ENCODE measurements around the gene LATS2.

The LATS2 gene

DNA sequence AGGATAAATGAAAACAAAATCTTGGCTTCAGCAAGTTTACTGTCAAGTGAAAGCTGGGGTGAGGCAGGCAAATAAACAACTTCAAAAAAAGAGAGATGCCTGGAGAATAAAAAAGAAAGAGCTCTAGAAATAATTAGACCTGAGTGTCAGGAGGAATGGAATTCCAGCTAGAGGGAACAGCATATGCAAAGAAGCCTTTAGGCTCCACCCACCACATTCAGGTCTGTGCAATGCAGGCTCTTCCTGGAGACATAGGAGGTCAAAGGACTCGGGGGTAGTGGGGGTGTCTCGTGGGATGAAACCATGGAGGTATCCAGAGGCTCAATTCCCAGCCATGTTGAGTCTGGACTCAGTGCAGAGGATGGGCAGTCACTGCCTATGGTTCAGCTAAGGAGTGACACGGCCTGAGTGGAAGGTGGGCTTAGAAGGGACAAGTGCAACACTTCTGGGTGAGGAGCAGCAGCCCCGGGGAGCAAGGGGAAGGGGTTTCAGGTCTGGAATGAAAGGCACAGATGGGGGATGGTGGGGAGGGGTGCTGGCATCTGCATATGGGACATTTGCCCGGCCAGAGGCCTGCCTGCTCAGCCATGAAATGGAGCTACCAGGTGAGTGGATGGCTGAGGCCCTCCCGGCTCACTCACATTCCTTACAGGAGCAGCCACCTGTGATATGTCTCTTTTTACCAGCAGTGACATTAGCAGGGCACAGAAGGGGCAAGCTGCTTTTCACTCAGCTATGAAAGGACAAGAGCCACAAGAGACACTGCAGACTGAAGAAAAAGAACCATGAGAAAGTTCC, 12.3 kb downstream of the LATS2 start:
- Mint-ChIP-seq H3K4me3 (no peak overlapping the region), H3K9me3 (no peaks in the 10 kb centered on the region), H3K4me1 (peaks cover 23 to 41% of the 10 kb centered on the region in 2 donors), H3K36me3 (peaks cover 3 to 4% of the 10 kb centered on the region in 2 donors), H3K27ac (no peak overlapping the region), H3K27me3 (no peaks in the 10 kb centered on the region)
- DNase-seq (no peak), ATAC-seq (replicated peaks) (no peak)

DNA sequence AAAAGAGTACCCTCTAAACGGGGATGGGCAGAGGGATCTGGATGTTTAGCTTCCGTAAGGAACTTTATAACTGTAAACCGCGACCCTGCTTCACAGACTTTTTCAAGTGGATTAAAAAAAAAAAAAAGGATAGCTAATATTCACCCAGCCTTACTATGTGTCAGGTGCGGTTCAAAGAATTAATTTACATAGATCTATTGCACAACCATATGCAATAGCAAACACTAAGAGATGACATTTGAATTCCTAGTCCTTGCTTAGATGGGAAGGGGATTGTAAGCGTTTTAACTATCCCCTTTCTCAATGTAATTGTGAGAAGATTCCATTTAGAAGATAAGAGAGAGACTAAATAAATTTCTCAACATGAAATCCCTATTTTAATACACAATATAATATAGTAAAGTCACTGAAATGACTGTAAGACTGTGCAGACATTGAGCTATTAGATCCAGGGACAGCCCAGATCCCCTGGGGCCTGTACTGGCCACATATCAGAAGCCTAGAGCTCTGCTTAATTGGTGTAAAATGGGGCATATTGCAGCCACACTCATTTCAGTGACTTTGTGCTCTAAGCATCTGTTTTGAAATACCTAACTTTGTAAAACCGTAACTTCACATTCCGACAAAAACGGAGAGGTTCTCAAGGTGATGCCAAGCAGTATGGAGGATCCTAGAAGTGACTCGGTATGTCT, 13.6 kb downstream of the LATS2 start:
- Mint-ChIP-seq H3K36me3 (peaks cover 0 to 3% of the 10 kb centered on the region in 2 donors), H3K9me3 (no peaks in the 10 kb centered on the region), H3K27ac (no peak overlapping the region), H3K4me1 (peaks cover 19 to 43% of the 10 kb centered on the region in 2 donors), H3K4me3 (no peak overlapping the region), H3K27me3 (no peaks in the 10 kb centered on the region)
- DNase-seq: no peak
- ATAC-seq (replicated peaks): peak in 1 of 2 donors; percentile 38

DNA sequence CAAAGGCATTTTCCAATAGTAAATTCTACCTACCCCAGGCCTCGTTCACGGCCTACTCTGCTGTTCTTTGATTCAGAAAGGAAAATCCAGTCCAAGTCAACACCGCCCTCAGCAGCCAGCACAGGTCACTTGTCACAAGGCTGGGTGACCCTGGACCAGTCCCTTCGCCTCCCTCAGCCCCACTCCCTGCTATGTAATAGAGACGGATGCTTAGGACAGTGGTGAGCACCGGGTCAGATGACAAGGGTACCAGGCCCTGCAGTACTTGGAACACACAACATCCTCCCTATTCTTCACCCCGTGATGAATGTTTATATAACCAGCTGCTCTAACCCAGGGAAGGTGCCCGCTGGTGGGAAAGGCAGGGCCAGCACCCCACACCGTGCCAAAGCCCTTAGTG, 14.3 kb downstream of the LATS2 start:
- Mint-ChIP-seq H3K27ac (no peak overlapping the region), H3K9me3 (no peaks in the 10 kb centered on the region), H3K4me1 (peaks cover 19 to 43% of the 10 kb centered on the region in 2 donors), H3K4me3 (no peak overlapping the region), H3K36me3 (peaks cover 0 to 3% of the 10 kb centered on the region in 2 donors), H3K27me3 (no peaks in the 10 kb centered on the region)
- ATAC-seq (replicated peaks) (no peak), DNase-seq (no peak)

DNA sequence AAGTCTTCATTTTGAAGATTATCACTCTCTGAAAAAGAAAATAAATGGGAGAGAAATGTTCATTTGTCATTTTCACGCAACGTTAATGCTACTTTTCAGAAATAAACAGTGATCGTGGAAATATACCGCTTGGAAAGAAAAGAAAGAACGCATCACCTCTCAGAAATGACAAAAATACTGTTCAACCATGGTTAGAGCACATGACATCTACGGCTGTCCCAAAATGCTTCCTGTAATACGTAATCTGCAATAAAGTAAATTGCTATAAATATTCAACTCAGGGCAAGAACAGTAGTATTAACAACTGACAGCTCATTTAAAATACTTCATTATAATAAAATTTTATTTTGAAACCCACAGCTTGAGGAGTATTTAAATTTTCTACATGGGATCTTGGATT, 15.2 kb downstream of the LATS2 start:
- H3K4me3 Mint-ChIP-seq: no peak overlapping the region
- no peaks in the 10 kb centered on the region for H3K27me3 Mint-ChIP-seq
- H3K36me3 Mint-ChIP-seq: peaks cover 0 to 3% of the 10 kb centered on the region in 2 donors

DNA sequence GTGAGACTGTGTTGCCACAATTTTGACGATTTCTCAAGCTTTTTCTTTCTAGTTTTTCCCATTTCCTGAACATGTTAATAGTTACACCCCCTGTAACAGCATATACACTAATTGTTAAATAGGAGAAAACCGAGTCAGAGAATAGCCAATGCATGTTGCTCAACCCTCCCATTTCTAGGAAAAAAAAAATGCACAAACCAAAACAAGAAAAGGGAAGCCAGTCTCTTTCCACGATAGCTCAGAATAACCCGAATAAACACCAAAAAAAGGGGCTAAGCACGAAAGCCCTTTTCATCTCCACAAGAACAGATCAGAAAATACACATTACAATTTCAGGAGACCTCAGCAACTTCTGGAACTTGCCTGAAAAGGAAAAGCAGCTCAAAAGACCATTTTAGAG, 16.3 kb downstream of the LATS2 start:
- DNase-seq (no peak), ATAC-seq (replicated peaks) (no peak)
- no peaks in the 10 kb centered on the region for H3K9me3 Mint-ChIP-seq
- peaks cover 0 to 7% of the 10 kb centered on the region in 2 donors for H3K36me3 Mint-ChIP-seq
- H3K27me3 Mint-ChIP-seq: no peaks in the 10 kb centered on the region
- peak overlapping the region; percentile 14 to 55 for H3K4me3 Mint-ChIP-seq
- no peak overlapping the region for H3K27ac Mint-ChIP-seq
- H3K4me1 Mint-ChIP-seq: peaks cover 23 to 50% of the 10 kb centered on the region in 2 donors

More for the DNA sequence above, 15.2 kb downstream of the LATS2 start:
- Mint-ChIP-seq H3K4me1 (peaks cover 23 to 48% of the 10 kb centered on the region in 2 donors), H3K27ac (no peak overlapping the region), H3K9me3 (no peaks in the 10 kb centered on the region)
- ATAC-seq (replicated peaks) (no peak), DNase-seq (no peak)

DNA sequence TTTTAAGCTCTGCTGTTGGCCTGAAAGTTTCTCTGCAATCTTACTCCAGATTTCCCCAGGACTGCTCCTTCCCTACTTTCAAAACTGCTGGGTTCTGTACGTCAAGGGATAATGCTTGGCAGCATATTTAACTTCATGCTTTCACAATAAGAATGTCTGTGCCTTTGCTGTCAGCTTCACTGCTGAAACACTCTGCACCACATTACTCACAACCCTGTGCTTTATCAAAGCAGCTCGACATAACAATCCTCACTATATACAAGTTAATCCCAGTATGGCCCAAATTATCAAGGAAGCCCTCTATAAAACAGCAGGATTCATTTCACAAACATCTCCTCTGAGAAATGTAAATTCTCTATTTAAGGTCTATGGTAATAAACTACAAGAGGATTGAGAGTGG, 17.5 kb downstream of the LATS2 start:
- ATAC-seq (replicated peaks) (no peak), DNase-seq (no peak)
- H3K36me3 Mint-ChIP-seq: peaks cover 0 to 7% of the 10 kb centered on the region in 2 donors
- H3K27me3 Mint-ChIP-seq: no peaks in the 10 kb centered on the region
- H3K27ac Mint-ChIP-seq: no peak overlapping the region
- H3K4me1 Mint-ChIP-seq: peaks cover 30 to 60% of the 10 kb centered on the region in 2 donors
- no peak overlapping the region for H3K4me3 Mint-ChIP-seq
- H3K9me3 Mint-ChIP-seq: no peaks in the 10 kb centered on the region

DNA sequence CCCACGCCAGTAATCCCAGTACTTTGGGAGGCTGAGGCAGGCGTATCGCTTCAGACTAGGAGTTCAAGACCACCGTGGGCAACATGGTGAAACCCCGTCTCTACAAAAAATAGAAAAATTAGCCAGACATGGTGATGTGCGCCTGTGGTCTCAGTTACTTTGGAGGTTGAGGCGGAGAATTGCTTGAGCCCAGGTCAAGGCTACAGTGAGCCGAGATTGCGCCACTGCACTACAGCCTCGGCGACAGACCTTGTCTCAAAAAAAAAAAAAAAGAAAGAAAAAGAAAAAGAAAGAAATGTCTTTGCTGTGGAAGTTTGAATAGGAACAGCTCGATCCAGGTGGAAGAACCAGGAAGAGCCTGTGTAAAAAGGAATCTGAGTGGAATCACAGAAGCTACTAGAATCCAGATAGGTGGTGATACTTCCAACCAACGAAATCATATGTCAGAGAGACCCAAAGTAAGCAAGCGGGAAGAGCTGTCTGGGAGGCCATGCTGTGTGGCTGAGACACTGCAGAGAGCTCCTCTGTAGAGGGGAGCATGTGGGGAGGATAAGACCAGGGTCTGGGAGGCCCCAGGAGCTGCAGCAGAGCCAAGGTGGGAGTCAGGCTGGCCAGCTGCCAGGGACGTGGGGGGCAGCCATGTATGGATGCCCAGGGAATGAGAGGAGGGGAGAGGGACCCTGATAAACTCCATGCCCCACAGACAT, 21.1 kb downstream of the LATS2 start:
- peak overlapping the region; percentile 61 for H3K27ac Mint-ChIP-seq
- H3K9me3 Mint-ChIP-seq: no peaks in the 10 kb centered on the region
- no peak overlapping the region for H3K4me3 Mint-ChIP-seq
- no peaks in the 10 kb centered on the region for H3K27me3 Mint-ChIP-seq
- no peak for DNase-seq
- peak; percentile 10 to 11 for ATAC-seq (replicated peaks)
- H3K4me1 Mint-ChIP-seq: peaks cover 31 to 56% of the 10 kb centered on the region in 2 donors
- H3K36me3 Mint-ChIP-seq: peaks cover 0 to 7% of the 10 kb centered on the region in 2 donors

DNA sequence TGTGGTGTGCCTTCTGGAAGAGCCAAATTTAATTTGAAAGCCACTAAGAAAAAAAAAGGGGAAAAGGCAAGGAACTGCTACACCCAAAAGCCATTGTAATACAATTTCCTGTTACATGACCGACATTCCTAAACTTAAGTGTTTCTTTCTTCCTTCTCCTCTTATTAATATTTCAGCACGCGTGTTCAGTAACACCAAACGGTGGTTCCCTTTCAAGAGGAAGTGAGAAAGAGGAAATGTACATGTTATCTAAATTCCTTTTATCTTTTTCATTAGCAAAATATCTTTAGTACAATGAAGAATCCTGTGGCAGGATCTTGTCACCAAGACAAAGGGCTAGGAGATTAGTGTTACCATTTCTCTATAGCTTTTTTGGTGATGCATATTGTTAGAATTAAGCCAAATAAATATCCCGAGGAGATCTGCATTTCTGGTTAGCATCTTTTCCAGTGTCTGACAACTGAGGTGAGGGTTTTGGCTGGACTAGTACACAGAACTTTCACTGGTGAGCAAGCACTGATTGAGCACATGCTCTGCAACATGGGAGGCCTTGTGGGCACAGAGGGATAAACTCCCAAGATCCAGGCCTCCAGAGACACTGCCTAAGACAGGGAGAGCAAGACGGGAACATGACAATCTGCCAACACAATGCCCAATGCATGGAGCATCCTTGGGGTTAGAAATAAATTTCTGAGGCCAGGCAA, 22.1 kb downstream of the LATS2 start:
- H3K27me3 Mint-ChIP-seq: no peaks in the 10 kb centered on the region
- H3K4me1 Mint-ChIP-seq: peaks cover 30 to 57% of the 10 kb centered on the region in 2 donors
- H3K4me3 Mint-ChIP-seq: no peak overlapping the region
- no peak overlapping the region for H3K27ac Mint-ChIP-seq
- DNase-seq: no peak
- peaks cover 0 to 4% of the 10 kb centered on the region in 2 donors for H3K36me3 Mint-ChIP-seq
- ATAC-seq (replicated peaks): peak; percentile 34 to 48
- no peaks in the 10 kb centered on the region for H3K9me3 Mint-ChIP-seq

DNA sequence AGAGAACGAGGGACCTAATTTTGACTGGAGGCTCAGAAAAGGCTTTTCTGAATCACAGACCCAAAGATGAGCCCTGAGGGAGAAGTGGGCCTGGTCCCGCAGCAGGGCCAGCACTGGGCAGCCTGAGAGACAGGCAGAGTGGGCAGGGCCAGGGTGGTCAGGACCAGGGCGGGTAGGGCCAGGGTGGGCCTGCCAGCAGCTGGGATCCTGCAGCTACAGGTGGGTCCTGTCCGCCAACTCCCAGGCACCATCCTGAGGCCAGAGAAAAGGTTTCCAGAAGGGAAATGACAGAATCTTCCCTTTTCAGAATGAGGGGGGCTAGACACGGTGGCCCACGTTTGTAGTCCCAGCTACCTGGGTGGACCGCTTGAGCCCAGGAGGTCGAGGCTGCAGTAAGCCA, 23.7 kb downstream of the LATS2 start:
- Mint-ChIP-seq H3K4me3 (no peak overlapping the region), H3K27ac (no peak overlapping the region), H3K4me1 (peaks cover 29 to 55% of the 10 kb centered on the region in 2 donors), H3K27me3 (no peaks in the 10 kb centered on the region), H3K36me3 (peaks cover 0 to 4% of the 10 kb centered on the region in 2 donors), H3K9me3 (no peaks in the 10 kb centered on the region)
- DNase-seq (no peak), ATAC-seq (replicated peaks) (no peak)

DNA sequence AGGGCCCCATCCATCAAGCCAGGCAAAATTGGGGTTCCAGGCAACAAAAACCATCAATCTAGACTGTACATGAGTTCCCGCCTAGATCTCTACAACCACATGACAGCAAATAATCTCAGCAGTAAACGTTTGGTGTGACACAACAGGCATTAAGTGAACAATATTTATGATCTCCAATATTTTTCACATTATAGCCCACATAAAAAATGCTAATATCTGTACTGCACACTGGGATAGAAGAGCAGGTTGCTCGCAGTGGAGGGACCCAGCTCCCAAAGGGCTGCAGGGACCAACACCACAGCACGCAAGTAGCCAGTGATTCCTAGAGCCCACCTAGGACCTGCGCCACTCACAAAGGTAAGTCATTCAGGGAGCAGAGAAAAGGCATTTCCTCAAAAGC, 25.9 kb downstream of the LATS2 start:
- ATAC-seq (replicated peaks): no peak
- peaks cover 0 to 3% of the 10 kb centered on the region in 2 donors for H3K36me3 Mint-ChIP-seq
- peaks cover 25 to 39% of the 10 kb centered on the region in 2 donors for H3K4me1 Mint-ChIP-seq
- no peak overlapping the region for H3K27ac Mint-ChIP-seq
- H3K4me3 Mint-ChIP-seq: no peak overlapping the region
- no peak for DNase-seq
- H3K9me3 Mint-ChIP-seq: no peaks in the 10 kb centered on the region
- H3K27me3 Mint-ChIP-seq: no peaks in the 10 kb centered on the region

DNA sequence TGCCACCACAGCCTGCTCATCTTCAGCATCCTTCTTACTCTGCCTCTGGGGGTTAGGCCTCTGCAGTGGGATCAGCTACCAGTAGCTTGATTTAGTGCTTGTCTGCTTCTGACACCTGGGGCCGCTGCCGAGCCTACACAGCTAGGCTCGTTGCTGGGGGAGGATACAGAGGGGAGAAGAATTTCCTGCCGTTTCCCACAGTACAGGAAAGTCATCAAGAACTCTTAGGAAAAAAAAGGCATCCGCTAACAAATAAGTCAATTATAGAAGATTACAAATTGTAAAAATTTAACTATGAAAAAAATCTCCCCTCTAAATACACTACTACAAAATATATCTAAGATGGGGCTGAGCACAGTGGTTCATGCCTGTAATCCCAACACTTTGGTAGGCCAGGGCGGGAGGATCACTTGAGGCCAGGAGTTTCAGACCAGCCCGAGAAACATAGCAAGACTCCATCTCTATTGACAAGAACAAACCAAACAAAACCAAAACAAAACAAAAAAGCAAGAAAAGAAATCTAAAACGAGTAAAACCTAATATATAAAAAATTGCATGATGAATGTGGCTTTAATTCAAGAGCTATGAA, 26.7 kb downstream of the LATS2 start:
- ATAC-seq (replicated peaks): peak in 1 of 2 donors; percentile 43
- DNase-seq: no peak
- H3K4me3 Mint-ChIP-seq: no peak overlapping the region

DNA sequence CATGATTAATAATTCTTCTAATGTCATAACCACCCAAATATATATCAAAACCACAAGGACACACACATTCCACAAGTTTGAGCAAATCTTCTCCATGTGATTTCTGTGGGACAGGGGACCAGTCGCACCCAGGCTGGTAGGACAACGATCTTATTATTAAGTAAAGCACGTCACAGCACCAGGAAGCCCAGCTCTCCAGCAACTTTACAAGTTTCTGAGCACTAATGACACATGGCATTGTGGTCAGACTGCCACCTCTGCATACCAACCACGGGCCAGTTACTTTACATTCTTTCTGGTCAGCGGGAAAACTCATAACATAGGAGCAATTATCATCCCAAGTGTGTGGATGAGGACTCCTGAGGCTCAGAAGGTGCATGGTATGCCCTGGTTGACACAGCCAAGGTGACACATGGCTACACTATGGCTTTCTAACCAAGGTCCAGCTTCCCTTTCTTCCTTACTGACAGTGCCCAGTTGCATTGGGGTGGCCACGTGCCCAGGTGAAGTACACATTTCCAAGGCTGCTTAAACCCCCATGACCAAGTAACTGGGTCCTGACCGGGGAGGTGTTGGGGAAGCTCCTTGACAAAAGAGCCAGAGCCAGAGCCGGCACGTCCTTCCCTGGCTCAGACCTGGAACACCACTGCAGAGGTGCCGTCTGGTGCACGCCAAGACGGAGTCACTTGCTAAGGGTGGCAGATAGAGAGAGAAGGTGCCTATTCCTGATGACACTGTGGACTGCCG, 27.4 kb downstream of the LATS2 start:
- Mint-ChIP-seq H3K9me3 (no peaks in the 10 kb centered on the region), H3K4me3 (no peak overlapping the region), H3K27me3 (no peaks in the 10 kb centered on the region), H3K27ac (no peak overlapping the region), H3K36me3 (no peaks in the 10 kb centered on the region), H3K4me1 (peaks cover 16 to 27% of the 10 kb centered on the region in 2 donors)
- ATAC-seq (replicated peaks) (peak in 1 of 2 donors; percentile 4), DNase-seq (no peak)

More for the DNA sequence above, 26.7 kb downstream of the LATS2 start:
- peaks cover 21 to 34% of the 10 kb centered on the region in 2 donors for H3K4me1 Mint-ChIP-seq
- H3K9me3 Mint-ChIP-seq: no peaks in the 10 kb centered on the region
- H3K27me3 Mint-ChIP-seq: no peaks in the 10 kb centered on the region
- no peaks in the 10 kb centered on the region for H3K36me3 Mint-ChIP-seq
- H3K27ac Mint-ChIP-seq: peak overlapping the region; percentile 17

DNA sequence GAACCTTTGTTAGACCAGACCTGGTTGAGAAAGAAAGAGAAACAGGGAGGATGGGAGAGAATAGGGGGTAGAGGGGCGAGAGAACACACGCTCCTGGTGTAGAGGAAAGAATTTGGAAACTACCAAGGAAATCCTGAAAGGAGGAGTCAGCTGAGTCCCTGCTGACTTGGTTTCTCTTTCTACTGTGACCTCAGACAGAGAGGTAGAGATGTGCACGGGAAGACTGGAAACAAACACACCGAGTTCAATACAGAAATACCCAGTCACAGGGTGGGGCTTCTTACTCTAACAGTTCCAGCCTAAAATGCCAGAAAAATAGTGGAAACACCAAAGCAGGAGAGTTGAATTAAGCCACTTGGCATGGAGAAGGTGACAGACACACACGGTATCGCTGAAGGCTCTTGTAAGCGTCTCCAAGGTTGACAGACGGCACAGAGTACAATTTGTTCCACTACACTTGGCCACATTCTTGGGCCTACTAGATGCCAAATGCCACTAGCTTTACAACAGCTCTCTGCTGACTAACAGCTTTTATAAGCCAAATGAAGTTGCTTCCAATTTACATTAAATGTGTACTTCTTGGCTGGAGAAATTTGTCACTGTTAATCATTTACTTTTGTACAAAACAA, 28.1 kb downstream of the LATS2 start:
- no peak overlapping the region for H3K27ac Mint-ChIP-seq
- DNase-seq (no peak), ATAC-seq (replicated peaks) (no peak)
- H3K27me3 Mint-ChIP-seq: no peaks in the 10 kb centered on the region
- H3K4me1 Mint-ChIP-seq: peaks cover 12 to 21% of the 10 kb centered on the region in 2 donors
- no peaks in the 10 kb centered on the region for H3K36me3 Mint-ChIP-seq
- H3K4me3 Mint-ChIP-seq: no peak overlapping the region
- no peaks in the 10 kb centered on the region for H3K9me3 Mint-ChIP-seq
